GM12878 (cell line): ENCODE measurements around the gene IL36A. TPM values are rescaled to one million over a fixed set of nuclear protein-coding genes. Genes with fewer than 3 reads are reported as not detected.

Source experiments
- ATAC-seq: fragments of 200-7000 bp; cut with Tn5 transposase; 3 replicates; pipeline ENCODE4 v1.9.1; 2020; ENCODE audit warnings: mild to moderate bottlenecking, moderate library complexity
- BruUV-seq: library from RNA; stranded (reverse); fragments of 400-500 nt; replicated peaks from 2 replicates; lab custom pipeline; 2021; lab: Mats Ljungman, UMichigan
- CTCF ChIA-PET: fragments of 300-600 bp; sonication (Branson Sonifier 250); formaldehyde crosslinking; extraction: SDS; loops from one replicate; lab custom pipeline; 2021; ENCODE audit warnings: inconsistent platforms; lab: Yijun Ruan, JAX
- POLR2A ChIA-PET: fragments of 350-600 bp; formaldehyde crosslinking; extraction: SDS; loops from one replicate; lab custom pipeline; 2021; ENCODE audit warnings: inconsistent platforms; lab: Charles Lee
- RAD21 ChIA-PET: fragments of 300-600 bp; sonication (Branson Sonifier 250); formaldehyde crosslinking; loops from one replicate; lab custom pipeline; 2023; ENCODE audit warnings: antibody characterized with exemption; ENCODE audit not compliant: unreplicated experiment; lab: Charles Lee
- SMC1A ChIA-PET: fragments of 300-600 bp; sonication (Branson Sonifier 250); formaldehyde crosslinking; loops from one replicate; lab custom pipeline; 2023; ENCODE audit not compliant: unreplicated experiment, uncharacterized antibody; lab: Charles Lee
- DNase-seq: peaks from one replicate; pipeline ENCODE4 v3.0.0-alpha.2; 2011; ENCODE audit warnings: low read depth, low spot score
- FAIRE-seq: peaks from 3 replicates; lab custom pipeline; 2011; peaks lifted over from hg19 to GRCh38; lab: Jason Lieb, UNC
- H2AFZ ChIP-seq: 2 replicates; pipeline ENCODE4 v1.6.0; 2011; ENCODE audit warnings: low read depth, low read length, control low read depth; ENCODE audit not compliant: control insufficient read depth
- H3K27ac ChIP-seq: 2 replicates; pipeline ENCODE4 v1.5.1; 2011; ENCODE audit warnings: control low read depth; ENCODE audit not compliant: control insufficient read depth, insufficient read depth
- H3K27me3 ChIP-seq, 2 experiments: replicated peaks in 1 of 2; 2 replicates each; pipeline versions ENCODE4 v1.6.0 to v1.6.1; 2011; ENCODE audit warnings: low read length in 1 of 2; ENCODE audit not compliant: control insufficient read depth in 2 of 2, insufficient read depth in 2 of 2
- H3K36me3 ChIP-seq, 2 experiments: 2 replicates each; pipeline ENCODE4 v1.5.1; 2011; ENCODE audit warnings: low read length in 1 of 2; ENCODE audit not compliant: control insufficient read depth in 2 of 2, insufficient read depth in 2 of 2
- H3K4me1 ChIP-seq: 2 replicates; pipeline ENCODE4 v1.6.1; 2011; ENCODE audit warnings: mild to moderate bottlenecking, low read length, moderate library complexity, mixed read lengths; ENCODE audit not compliant: control insufficient read depth, insufficient read depth
- H3K4me2 ChIP-seq: 2 replicates; pipeline ENCODE4 v1.6.0; 2011; ENCODE audit warnings: control low read depth; ENCODE audit not compliant: control insufficient read depth, insufficient read depth
- H3K4me3 ChIP-seq: fragments of 200-600 bp; sonication (generic); 2 replicates; pipeline ENCODE4 v1.5.1; 2016
- H3K79me2 ChIP-seq: 2 replicates; pipeline ENCODE4 v1.6.0; 2011; ENCODE audit warnings: low read length; ENCODE audit not compliant: control insufficient read depth, insufficient read depth
- H3K9ac ChIP-seq: 2 replicates; pipeline ENCODE4 v1.8.0; 2011; ENCODE audit warnings: low read length, control low read depth, mixed read lengths; ENCODE audit not compliant: control insufficient read depth, insufficient read depth
- H3K9me3 ChIP-seq: replicated peaks from 3 replicates; pipeline ENCODE4 v1.5.1; 2011; ENCODE audit warnings: mild to moderate bottlenecking, low read length; ENCODE audit not compliant: control insufficient read depth, insufficient read depth
- H4K20me1 ChIP-seq: 2 replicates; pipeline ENCODE4 v1.6.0; 2011; ENCODE audit not compliant: control insufficient read depth, insufficient read depth
- EZH2 ChIP-seq: IDR thresholded peaks from 2 replicates; pipeline ENCODE4 v1.6.1; 2012; ENCODE audit warnings: low read depth, mild to moderate bottlenecking, control low read depth, inconsistent platforms, low read length, borderline replicate concordance; ENCODE audit not compliant: control insufficient read depth
- RUNX3 ChIP-seq: IDR thresholded peaks from 2 replicates; pipeline ENCODE4 v1.6.1; 2012; ENCODE audit warnings: low read length, inconsistent platforms
- SIN3A ChIP-seq: IDR thresholded peaks from 2 replicates; pipeline ENCODE4 v1.6.1; 2012; ENCODE audit warnings: low read depth, low read length, improper control_type of control experiment
- SREBF2 ChIP-seq: IDR thresholded peaks from 2 replicates; pipeline ENCODE4 v1.6.1; 2012; ENCODE audit warnings: mild to moderate bottlenecking, low read length
- USF2 ChIP-seq: IDR thresholded peaks from 2 replicates; pipeline ENCODE4 v1.6.1; 2011; ENCODE audit warnings: low read depth, low read length, improper control_type of control experiment, borderline replicate concordance
- WRNIP1 ChIP-seq: IDR thresholded peaks from 2 replicates; pipeline ENCODE4 v1.6.1; 2011; ENCODE audit warnings: low read depth, low read length, improper control_type of control experiment, borderline replicate concordance
- ZNF217 ChIP-seq: fragments of 450-650 bp; IDR thresholded peaks from 2 replicates; pipeline ENCODE4 v1.6.1; 2017; ENCODE audit warnings: antibody characterized with exemption, mild to moderate bottlenecking
- WGBS: methylation state at CpG from one replicate; pipeline ENCODE4 v1.1.6; 2016; ENCODE audit warnings: low lambda C conversion rate; ENCODE audit not compliant: insufficient replicate concordance, insufficient coverage; ENCODE audit errors: missing lambda C conversion rate; 5-methylcytosine and 5-hydroxymethylcytosine counted together
- in situ Hi-C: fragments of 300-500 bp; cut with MboI; formaldehyde crosslinking; loops from 9 replicates; pipeline ENCODE4 v1.14.3; 2018; ENCODE audit warnings: mixed read lengths
- intact Hi-C: fragments of 100-400 bp; cut with micrococcal nuclease; formaldehyde crosslinking; loops from one replicate; pipeline ENCODE4 v1.14.2; 2022; ENCODE audit not compliant: unreplicated experiment
- polyA plus RNA-seq, 11 experiments: library from polyadenylated mRNA; depleted of rRNA in 4 of 11; unstranded in 6 of 11; stranded (reverse) in 5 of 11; fragments of >200 nt; fragmentation: Nextera tagmentation in 4 of 11; fragmentation: Illumina TruSeq in 1 of 11; extraction: Ambion mirVana in 4 of 11; extraction: Trizol in 1 of 11; gene quantifications; 1 replicate in 1 of 11; 2 replicates in 10 of 11; pipeline versions ENCODE4 v1.2.1 to v1.2.3, GENCODE V29; 2011 to 2016; ENCODE audit warnings: inconsistent platforms in 2 of 11, missing spikeins in 2 of 11, low read depth in 1 of 11
- total RNA-seq, 4 experiments: library from RNA; depleted of rRNA in 3 of 4; stranded (reverse); fragments of >200 nt in 3 of 4; fragmentation: Illumina TruSeq in 1 of 4; extraction: Trizol in 1 of 4; gene quantifications; 2 replicates each; pipeline versions ENCODE4 v1.2.1 to v1.2.3, GENCODE V29; 2013 to 2021

The IL36A gene
- total and polyA plus RNA-seq, 10 of the 15 experiments (the other 5 are each of a cell fraction or from before 2014, with no cell fraction given), result not detected

GRCh38 chr2:113052396-113052917 lies 47.2 kb downstream of the IL36A start, which contains the start of gene IL36B:
Gene IL36B, minus strand, starts transcription at chr2:113052867.
- Histone ChIP-seq H3K4me3 (no peak within 1 kb of the TSS), H4K20me1 (no peaks in the 10 kb centered on the region), H3K79me2 (no peaks in the 10 kb centered on the region), H3K36me3 (no peaks in the 10 kb centered on the region), H2AFZ (no peak within 1 kb of the TSS), H3K27ac (no peak within 1 kb of the TSS), H3K9ac (no peak within 1 kb of the TSS), H3K4me1 (no peaks in the 10 kb centered on the region), H3K9me3 (peaks cover 2% of the 10 kb centered on the region; the same call in 1 of the 3 replicates), H3K4me2 (no peak within 1 kb of the TSS), H3K27me3 (no peaks in the 10 kb centered on the region; a peak in 1 of 4 replicates)
- FAIRE-seq (no peak), DNase-seq (no peak), ATAC-seq (no peak)
- CTCF ChIA-PET, result no interaction called here
- in situ Hi-C loops (no loop called here), intact Hi-C loops (no loop called here)
- POLR2A ChIA-PET, result no interaction called here
- BruUV-seq, result no TSS peak
- 31% methylated on average over 6 of the region's 6 CpGs for WGBS
- RAD21 ChIA-PET, result no interaction called here
- SMC1A ChIA-PET, result no interaction called here
- no peak for TF ChIP-seq RUNX3
- TF ChIP-seq WRNIP1, result no peak
- no peak for TF ChIP-seq ZNF217
- no peak for TF ChIP-seq USF2
- no peak for TF ChIP-seq SREBF2
- TF ChIP-seq EZH2, result no peak
- TF ChIP-seq SIN3A, result no peak
